Activated CD8-positive, alpha-beta memory T cell treated with anti-CD3 and anti-CD28 coated beads for 4 hours (primary cell): ENCODE measurements around the gene STARD5.

Experiments used
- DNase-seq, 2 donors: peaks; one replicate each; pipeline ENCODE4 v3.0.0-alpha.2; 2020; ENCODE audit warnings: low read depth in 2 of 2

Gene STARD5

DNA sequence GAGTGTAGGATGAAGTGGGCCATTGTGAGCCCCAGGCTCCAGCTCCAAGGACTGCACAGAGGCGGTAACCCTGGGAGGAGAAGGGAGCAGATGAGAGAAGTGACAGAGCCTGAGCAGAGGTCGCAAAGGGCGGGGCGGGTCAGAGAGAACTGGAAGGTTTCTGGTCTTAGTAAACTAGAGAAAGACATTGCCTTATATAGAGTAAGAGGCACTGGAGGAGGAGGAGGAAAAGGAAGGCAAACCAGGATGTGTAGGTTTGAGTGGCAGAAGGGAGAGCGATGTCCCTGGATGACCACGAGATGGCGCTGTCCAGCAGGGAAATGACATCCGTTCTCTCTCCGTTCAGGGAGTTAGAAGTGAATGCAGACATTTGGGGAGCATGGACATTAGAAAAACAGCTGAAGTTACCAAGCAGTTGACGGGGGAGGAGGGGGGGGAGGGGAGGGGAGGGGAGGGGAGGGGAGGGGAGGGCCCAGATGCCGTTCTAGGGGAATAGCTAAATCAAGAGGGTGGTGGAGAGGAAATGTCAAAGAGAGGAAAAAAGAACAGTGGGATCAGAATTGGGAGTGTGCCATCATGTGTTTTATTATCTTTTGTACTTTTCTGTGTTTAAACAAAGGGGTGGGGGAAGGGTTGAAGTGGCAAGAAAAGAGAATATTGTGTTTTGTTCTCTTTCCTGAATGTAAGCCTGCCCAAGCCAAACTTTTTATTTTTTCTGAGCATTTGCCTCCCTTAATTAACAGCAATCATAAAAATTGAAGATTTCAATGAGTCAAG lies 48.8 kb downstream of the STARD5 start:
- DNase-seq = peak; percentile 63 to 68

DNA sequence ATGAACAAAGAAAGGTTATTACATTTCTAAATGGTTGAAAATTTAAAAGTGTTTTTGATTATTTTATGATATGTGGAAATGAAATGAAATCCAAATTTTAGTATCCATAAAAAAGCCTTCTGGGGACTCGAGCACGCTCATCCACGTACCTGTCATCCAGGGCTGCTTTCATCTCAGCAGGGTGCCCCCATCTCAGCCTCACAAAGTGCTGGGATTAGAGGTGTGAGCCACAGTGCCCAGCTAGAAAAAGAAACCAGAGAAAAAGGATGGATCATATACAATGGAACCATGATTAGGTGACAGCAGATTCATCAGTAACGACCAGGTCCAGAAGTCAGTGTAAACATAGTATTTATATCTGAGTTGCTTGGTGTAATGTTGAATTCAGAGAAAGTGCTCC lies 49.7 kb downstream of the STARD5 start:
- no peak for DNase-seq

DNA sequence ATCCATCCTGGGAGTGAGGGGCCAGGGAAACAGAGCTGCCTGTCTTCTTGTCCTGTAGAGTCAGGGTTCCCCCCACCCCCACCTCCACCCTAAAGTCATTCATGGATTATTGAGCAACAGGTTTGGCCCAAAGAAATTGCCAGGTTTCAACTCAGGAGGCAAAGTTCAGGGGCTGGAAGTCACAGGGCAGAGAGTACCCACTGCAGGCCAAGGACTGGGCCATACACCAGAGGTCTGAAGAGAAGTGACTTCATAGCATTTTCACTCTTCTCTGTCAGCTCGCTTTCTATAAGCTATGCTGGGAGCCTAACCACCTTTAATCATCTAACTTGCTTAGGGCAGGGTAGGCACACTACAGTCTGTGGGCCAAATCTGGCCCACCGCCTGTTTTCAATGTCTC lies 50.1 kb downstream of the STARD5 start:
- DNase-seq = no peak

DNA sequence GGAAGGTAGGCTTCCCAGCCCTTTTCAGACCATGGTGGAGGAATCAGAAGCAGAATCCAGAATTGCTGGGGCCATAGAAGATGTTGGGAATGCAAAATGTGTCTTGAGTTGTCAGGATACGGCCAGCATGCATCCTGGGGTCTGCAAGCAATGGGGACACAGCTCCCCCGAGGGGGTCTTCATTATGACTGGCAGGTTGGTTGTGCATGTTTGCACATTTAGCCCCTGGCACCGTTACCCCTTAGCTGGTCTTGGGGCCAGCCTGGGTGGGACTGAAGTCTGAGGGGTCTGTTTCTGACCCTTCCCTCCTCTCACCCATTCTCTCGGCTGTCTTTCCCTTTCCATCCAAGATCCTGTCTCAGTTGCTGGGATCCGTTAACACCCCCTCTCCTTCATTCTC lies 50.7 kb downstream of the STARD5 start:
- DNase-seq = no peak

DNA sequence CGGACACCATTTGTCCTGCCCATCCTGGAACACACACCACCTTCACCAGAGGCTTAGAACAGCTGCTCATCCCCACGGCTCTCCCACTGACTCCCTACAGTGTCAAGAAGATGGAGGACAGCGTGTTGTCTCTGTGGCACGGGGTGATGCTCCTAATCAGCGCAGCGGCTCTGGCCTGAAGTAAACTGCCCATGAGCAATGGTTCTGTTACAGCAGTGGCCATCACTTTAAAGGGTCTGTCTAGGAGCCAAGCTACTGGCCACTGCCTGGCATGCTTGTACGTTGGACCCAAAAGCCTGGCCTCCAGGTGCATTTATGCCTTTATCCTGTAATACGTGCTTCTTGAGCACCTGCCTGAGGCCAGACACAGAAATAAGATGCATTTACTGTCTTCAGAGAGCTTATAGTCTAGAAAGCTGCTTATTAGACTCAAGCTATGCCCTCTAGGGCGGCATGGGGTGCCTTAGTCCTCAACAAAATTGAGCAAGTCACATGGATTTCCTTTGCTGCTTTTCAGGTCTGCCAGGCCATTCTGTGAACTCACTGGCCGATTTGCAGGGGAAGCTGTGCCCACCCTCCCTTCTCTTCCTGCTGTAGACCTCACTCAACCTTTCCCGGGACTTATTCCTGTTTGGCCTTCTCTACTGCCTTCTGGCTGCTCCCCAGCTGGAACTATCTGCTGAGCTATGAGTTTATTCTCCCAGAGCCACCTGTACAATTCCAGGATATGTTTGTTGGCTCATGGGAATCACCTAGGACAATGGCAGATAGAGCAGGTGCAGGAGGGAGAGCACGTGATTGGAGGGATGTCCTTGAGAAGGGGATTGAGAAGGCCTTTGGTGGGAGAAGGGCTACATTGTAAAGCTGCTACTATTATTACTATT lies 51.9 kb downstream of the STARD5 start:
- no peak for DNase-seq

DNA sequence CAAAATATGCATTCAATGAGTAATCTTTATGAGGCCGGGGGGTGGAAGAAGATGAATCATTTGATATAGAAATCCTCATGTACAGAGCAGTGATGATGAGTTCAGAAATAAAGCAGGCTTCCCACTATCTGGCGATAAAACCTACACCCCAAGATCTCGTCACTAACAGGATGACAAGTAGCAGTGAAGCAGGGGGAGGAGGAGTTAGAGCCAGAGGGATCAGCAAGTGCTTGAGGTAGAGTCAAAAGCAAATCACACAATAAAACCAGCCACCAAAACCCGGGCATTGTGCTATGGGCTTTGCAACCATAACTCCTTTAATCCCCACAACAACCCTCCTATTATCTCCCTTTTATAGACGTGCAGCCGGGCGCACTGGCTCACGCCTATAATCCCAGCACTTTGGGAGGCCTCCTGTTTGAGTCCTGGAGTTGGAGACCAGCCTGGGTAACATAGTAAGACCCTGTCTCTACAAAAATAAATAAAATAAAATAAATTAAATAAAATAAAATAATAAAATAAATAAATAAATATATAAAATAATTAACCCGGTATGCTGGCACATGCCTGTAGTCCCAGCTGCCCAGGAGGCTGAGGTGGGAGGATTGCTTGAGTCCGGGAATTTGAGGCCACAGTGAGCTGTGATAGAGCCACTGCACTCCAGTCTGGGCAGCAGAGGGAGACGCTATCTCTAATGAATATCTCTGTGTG lies 53.0 kb downstream of the STARD5 start:
- DNase-seq = no peak

DNA sequence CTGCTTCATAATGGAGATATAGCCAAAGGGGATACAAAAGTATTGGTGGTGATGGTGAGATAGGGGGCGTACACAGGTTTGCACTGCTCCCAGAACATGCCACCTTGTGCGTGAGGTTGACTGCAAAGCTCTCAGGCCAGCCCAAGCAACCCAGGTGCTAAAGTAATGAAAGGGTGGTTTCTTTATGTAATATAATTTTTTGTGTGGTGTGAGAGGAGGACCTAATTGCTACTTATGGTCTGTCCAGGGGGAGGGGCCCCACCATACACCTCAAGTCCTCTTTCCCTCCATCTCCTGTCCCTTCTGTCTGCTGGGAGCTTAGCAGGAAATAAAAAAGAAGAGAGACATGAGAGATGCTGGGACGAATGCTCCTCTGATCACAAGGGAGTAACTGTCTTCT lies 53.8 kb downstream of the STARD5 start:
- no peak for DNase-seq

DNA sequence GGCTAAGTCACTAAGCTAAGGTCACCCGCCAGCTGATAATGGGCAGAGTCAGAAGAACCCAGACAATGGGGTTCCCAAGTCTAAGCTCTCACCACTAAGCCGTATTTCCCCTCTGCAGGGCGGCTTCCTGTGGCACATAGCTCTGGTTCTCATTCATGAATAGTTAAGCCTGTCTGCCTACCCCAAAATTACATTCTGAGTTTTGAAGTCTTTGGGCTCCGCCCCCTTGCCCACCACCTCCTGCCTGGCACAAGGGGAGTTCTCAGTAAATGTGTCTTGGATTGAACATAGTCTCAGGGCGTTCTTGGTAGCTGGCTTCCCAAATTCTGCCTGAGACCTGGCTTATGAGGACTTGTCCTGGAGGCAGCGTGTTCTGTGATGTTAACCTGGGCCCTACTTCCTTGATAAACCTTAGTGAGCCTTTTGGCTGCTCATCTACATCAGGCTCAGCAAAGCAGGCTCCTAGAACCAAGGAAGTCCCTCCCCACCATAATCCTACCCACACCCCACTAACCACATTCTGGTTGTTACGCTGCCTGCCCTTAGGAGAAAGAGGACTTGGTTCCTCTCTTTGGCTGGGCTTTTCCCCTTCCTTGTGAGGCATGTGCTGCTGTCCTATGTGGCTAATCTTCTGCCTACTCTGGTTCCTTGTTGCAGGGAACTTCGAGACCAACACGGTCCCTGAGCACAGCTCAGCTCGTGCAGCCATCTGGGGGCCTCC lies 54.9 kb downstream of the STARD5 start:
- no peak for DNase-seq

DNA sequence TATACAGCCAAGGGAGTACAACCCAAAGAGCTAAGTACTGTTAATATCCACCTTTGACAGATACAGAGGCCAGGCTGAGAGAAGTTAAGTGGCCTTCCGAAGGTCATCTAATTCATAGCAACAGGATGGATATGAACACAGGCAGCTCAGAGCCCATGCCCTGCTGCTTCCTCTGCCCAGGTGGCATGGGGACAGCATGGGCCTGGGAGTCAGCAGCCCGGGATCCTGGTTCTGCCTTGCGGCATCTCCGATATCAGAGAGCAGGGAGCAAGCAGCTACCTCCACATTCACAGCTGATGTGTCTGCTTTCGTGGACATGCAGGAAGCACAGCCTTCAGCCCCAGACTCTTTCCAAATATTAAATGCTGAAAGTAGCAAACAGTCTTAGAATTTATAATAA lies 55.6 kb downstream of the STARD5 start:
- DNase-seq = no peak

DNA sequence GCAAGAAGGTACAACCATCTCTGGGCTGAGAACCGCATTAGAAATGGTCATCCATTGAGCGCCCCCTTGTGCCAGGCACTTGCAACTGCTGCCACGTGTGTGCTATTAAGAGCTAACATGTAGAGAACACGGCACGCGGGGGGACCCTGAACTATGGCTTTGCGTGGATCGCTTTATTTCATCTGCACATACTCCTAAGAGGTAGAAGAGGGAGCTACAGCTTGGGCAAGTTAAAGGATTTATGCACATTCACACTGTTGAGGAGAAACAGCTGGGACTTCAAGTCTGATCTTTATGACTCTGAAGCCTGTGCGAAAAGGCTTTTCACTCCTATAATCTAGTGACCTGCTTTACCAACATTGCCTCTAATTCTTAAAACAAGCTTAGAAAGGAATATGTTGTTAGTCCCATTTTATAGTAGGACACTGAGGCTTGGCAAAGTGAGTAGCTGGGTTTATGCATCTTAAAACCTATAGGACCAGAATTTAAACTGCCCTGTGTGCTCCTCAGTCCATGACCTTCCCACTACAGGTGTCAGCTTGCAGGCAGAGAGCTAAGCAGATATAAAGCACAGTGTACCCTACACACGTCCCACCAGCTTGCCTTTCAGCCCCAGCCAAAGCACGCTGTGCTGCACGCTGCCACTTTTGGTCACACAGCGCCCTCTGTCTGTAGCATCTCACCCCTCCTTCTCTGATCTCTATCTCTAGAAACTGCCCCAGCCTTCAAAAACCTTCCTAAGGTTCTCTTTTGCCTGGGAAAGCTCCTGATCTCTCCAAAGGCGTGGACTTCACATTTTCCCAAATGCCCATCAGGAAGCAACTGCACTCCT lies 57.8 kb downstream of the STARD5 start:
- peak; percentile 68 to 73 for DNase-seq

DNA sequence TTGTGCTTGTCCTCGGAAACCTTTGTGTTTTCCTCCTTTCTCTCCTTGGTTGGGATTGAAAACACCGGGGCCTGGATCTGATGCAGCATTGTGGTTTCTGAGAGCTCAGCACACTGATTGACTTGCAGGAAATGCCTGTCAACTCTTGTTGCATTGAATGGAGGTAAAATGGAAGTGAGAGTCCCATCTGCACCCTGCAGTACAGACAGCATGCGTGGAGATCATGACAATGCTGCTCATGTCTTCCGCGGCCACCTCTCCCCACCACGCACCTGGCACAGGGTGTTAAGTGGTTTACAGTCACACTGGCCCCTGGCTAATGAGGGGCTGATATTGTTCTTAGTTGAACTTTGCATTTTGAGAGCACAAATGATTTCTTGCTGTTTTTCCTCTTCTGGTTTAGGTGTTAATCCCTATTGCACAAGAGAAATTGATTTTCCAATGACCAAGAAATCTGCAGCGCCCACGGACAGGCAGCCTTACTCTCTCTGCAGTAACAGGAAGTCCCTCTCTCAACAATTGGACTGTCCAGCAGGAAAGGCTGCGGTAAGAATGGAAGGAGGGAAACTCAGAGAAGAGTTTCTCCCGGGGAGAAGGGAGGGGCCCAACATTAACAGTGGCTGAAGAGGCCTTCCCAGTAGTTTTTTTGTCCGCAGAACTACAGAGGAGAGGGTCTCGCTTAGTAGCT lies 58.5 kb downstream of the STARD5 start:
- no peak for DNase-seq

DNA sequence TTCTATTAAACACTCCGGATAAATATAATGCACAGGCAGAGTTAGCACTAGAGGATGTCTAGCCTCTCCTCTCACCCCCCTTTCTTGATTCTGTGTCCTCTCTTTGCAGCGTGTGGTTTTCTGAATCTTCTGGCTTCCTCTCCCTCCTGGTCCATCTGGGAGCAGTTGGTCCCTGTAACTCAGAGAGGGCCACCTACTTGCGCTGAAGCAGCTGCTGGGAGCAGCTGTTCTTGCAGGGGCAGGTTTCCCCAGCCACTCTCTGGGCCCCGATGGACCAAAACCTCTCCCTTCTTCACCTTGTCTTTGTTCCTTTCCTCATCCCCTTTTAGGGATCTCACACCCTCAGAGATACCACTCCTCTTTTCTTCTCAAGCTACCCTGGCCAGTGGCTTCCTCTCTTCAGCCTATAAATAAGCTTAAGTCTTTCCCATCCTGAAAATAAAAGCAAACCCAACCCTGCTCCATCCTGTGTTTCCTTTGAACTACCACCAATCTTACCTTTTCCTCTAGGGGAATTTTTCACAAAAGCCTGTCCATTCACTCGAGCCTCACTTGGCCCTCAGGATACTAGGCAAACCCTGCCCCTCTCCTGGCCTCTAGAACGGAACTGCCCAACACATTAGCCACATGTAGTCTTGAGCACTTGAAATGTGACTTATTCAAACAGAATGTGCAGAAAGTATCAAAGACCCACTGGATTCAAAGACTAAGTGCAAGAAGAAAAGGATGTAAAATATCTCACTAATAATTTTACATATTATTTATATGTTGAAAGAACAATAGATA lies 59.7 kb downstream of the STARD5 start:
- no peak for DNase-seq

DNA sequence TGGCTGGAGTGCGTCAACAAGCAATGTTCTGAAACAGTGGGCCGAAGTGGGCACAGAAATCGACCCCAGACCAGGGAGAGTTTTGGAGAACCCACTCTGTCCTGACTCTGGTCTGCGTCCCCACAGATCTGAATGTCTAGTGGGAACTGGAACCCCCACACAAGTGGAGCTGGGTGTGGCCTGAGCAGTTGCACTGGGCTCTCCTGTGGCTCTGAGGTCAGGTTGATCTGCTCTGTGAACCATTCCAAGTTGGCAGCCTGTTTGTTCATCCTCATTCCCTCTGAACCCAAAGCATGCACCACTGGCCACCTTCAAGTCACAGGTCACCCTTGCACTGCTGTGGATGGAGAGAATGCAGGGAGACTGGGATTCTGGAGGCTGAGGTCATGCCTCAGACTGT lies 60.5 kb downstream of the STARD5 start:
- DNase-seq = no peak

DNA sequence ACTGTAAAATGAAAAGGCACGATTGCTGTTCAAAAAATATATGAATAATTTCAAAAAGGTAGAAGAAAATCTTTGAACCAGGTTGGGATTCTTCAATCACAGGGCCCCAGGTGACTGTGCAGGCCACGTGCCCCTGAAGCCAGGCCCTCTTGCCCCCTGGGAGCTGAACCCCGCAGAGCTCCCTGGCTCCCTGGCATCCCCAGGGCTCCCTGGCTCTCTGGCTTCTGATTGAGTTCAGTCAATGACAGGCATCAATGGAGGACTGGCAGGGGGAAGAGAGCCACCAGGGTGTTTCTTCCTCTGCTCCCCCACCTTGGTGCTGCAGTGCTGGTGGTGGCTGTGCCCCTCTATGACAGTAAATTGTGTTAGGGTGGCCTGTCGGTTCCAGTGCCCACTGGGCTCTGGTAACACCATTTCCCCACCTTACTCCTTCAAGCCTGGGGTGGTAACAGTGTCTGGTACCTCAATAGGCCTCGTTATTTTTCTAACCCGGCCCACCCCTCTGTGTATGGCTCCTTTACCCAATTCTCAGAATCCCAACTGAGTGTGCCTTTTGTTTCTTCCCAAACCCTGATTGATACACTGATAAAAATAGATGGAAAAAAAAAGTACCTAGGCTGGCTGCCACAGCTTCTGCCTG lies 62.6 kb downstream of the STARD5 start:
- DNase-seq = no peak

DNA sequence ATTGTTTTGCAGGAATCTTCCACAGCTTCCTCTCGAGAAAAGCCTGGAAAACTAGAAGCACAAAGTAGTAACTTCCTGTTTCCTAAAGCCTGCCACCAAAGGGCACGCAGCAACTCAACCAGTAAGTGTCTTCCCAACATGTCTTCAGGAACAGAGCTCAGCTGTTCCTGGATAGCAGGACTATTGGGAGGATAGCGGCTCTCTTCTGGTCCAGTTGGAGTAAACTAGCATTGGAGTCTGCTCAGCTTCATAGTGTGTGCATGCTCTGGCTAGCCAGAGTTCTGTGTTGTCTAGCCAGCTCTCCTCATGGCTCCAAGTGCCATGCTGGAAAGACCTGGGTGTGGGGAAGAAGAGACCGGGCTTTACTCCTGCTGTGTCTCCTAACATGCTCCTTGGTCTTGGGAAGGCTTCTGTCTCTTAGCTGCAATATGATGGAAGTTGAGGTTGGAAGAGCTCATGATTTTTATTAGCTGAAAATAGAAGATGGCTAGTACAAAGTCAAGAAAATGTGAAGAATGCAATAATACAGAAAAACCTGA lies 64.1 kb downstream of the STARD5 start:
- DNase-seq = no peak
